Ishikawa (cell line): ENCODE measurements around the gene SRXN1.

Experiments used
- CEBPB ChIP-seq: IDR thresholded peaks from 2 replicates; pipeline ENCODE4 v1.6.1; 2012
- CREB1 ChIP-seq: IDR thresholded peaks from 2 replicates; pipeline ENCODE4 v1.6.1; 2012; ENCODE audit warnings: low read depth
- EP300 ChIP-seq: IDR thresholded peaks from 2 replicates; pipeline ENCODE4 v1.6.1; 2012; ENCODE audit warnings: borderline replicate concordance
- TEAD4 ChIP-seq: IDR thresholded peaks from 2 replicates; pipeline ENCODE4 v1.6.1; 2012
- YY1 ChIP-seq: IDR thresholded peaks from 2 replicates; pipeline ENCODE4 v1.6.1; 2012; ENCODE audit warnings: low read depth
- TF ChIP-seq, protein P1 (sequence below): IDR thresholded peaks from 2 replicates; pipeline ENCODE4 v1.6.1; 2012
- TF ChIP-seq, protein P2 (sequence below): IDR thresholded peaks from 2 replicates; pipeline ENCODE4 v1.6.1; 2012; ENCODE audit warnings: low read depth, mild to moderate bottlenecking
- TF ChIP-seq, protein P3 (sequence below): IDR thresholded peaks from 2 replicates; pipeline ENCODE4 v1.6.1; 2012

DNA sequence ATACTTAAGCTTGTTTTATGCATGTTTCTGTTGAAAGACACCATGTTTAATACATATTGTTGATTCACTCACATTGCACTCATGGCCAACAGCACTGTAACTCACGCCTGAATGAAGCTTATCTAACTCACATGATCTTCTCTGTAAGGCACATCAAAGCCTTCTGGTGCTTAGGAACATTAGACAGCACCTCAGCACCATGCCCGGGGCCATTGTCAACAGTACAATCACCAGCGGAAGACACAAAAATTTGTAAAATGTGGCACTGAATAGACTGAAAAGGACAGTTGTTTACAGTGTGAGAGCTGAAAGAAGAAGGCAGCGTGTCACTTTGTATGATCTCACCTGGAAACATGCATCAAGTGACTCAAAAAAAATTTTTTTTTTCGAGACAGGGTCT is 34.0 kb downstream of the SRXN1 start:
- TF ChIP-seq YY1 (no peak), CEBPB (no peak), EP300 (no peak), CREB1 (no peak), TEAD4 (no peak)
- TF ChIP-seq, protein P1, sequence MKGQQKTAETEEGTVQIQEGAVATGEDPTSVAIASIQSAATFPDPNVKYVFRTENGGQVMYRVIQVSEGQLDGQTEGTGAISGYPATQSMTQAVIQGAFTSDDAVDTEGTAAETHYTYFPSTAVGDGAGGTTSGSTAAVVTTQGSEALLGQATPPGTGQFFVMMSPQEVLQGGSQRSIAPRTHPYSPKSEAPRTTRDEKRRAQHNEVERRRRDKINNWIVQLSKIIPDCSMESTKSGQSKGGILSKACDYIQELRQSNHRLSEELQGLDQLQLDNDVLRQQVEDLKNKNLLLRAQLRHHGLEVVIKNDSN, result no peak
- TF ChIP-seq, protein P2, sequence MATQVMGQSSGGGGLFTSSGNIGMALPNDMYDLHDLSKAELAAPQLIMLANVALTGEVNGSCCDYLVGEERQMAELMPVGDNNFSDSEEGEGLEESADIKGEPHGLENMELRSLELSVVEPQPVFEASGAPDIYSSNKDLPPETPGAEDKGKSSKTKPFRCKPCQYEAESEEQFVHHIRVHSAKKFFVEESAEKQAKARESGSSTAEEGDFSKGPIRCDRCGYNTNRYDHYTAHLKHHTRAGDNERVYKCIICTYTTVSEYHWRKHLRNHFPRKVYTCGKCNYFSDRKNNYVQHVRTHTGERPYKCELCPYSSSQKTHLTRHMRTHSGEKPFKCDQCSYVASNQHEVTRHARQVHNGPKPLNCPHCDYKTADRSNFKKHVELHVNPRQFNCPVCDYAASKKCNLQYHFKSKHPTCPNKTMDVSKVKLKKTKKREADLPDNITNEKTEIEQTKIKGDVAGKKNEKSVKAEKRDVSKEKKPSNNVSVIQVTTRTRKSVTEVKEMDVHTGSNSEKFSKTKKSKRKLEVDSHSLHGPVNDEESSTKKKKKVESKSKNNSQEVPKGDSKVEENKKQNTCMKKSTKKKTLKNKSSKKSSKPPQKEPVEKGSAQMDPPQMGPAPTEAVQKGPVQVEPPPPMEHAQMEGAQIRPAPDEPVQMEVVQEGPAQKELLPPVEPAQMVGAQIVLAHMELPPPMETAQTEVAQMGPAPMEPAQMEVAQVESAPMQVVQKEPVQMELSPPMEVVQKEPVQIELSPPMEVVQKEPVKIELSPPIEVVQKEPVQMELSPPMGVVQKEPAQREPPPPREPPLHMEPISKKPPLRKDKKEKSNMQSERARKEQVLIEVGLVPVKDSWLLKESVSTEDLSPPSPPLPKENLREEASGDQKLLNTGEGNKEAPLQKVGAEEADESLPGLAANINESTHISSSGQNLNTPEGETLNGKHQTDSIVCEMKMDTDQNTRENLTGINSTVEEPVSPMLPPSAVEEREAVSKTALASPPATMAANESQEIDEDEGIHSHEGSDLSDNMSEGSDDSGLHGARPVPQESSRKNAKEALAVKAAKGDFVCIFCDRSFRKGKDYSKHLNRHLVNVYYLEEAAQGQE, result no peak
- TF ChIP-seq, protein P3, sequence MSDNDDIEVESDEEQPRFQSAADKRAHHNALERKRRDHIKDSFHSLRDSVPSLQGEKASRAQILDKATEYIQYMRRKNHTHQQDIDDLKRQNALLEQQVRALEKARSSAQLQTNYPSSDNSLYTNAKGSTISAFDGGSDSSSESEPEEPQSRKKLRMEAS, result no peak
